ENCODE results near the gene PCYT1A. TPM values are rescaled to one million over a fixed set of nuclear protein-coding genes. Genes with fewer than 3 reads are reported as not detected.

Gene PCYT1A
- total and polyA plus RNA-seq, 2 donors (not counting 3 experiments of a cell fraction or from before 2014, with no cell fraction given), result 50.3 to 65.5 TPM

- Histone ChIP-seq H3K9me3 (replicated peaks; ENCODE audit: control insufficient read depth, insufficient read depth, low read length) (no peaks in the 10 kb centered on the region), H3K27me3 (ENCODE audit: control insufficient read depth in 2 of 2, insufficient read depth in 2 of 2, low read length in 2 of 2) (no peaks in the 10 kb centered on the region), H3K4me2 (ENCODE audit: insufficient read depth, low read length) (no peak overlapping the region), H3K4me3 (replicated peaks in 1 of 3; ENCODE audit: insufficient read depth in 1 of 3, low read depth in 1 of 3, low read length in 3 of 3) (no peak overlapping the region), H3K9me1 (replicated peaks; ENCODE audit: control insufficient read depth, extremely low read depth, insufficient read depth, low read length) (no peaks in the 10 kb centered on the region), H4K20me1 (replicated peaks; ENCODE audit: control insufficient read depth, extremely low read depth, insufficient read depth, low read length) (no peaks in the 10 kb centered on the region), H3K79me2 (ENCODE audit: control insufficient read depth, insufficient read depth, low read length) (no peaks in the 10 kb centered on the region), H3K36me3 (ENCODE audit: control insufficient read depth in 2 of 2, extremely low read depth in 1 of 2, insufficient read depth in 2 of 2, low read length in 2 of 2) (no peaks in the 10 kb centered on the region), H3K27ac (ENCODE audit: insufficient read depth, low read depth, low read length) (no peak overlapping the region), H3K9ac (replicated peaks; ENCODE audit: extremely low read depth, insufficient read depth, low read length) (no peak overlapping the region), H2AFZ (ENCODE audit: low read depth, low read length) (no peak overlapping the region), H3K4me1 (ENCODE audit: control insufficient read depth, extremely low read depth, insufficient read depth, low read length) (no peaks in the 10 kb centered on the region)
- ChIA-PET CTCF (interaction anchor here (2.1 kb wide), 1 partner anchor 12 kb away, joined by 8 read pairs; no protein-coding TSS in a partner anchor), POLR2A (no interaction called here)
- no TSS peak for BruUV-seq (replicated peaks)
- dilution Hi-C loops (cut with MboI; ENCODE audit: extremely low pct_ligation_motif_present, low sequenced_read_pairs) (no loop called here), intact Hi-C loops (cut with micrococcal nuclease) (no loop called here)
- DNase-seq (ENCODE audit: low read depth, low spot score) (no peak), FAIRE-seq (no peak)
- TF ChIP-seq JUN (IDR thresholded peaks at IDR 0.05; ENCODE audit: borderline replicate concordance, insufficient read depth, insufficient read length, low read depth), result no peak
- TF ChIP-seq FOS (IDR thresholded peaks at IDR 0.05; ENCODE audit: borderline replicate concordance, insufficient read depth, low read length), result no peak
- no peak for TF ChIP-seq POLR2A (IDR thresholded peaks at IDR 0.05; ENCODE audit: low read depth, low read length)
- no peak for TF ChIP-seq MAX (IDR thresholded peaks at IDR 0.05; ENCODE audit: insufficient read depth, insufficient read length)
- no peak for TF ChIP-seq MYC (IDR thresholded peaks at IDR 0.05; ENCODE audit: low read depth, low read length)
- no peak for TF ChIP-seq CTCF (IDR thresholded peaks at IDR 0.05; ENCODE audit: extremely low read depth in 1 of 2, insufficient read depth in 1 of 2, low read depth in 1 of 2, low read length in 2 of 2)
- no peak for TF ChIP-seq POLR2AphosphoS5 (IDR thresholded peaks at IDR 0.05; ENCODE audit: insufficient read depth, low read depth, low read length)
- TF ChIP-seq EZH2 (IDR thresholded peaks at IDR 0.05; ENCODE audit: borderline replicate concordance, low read depth, low read length, severe bottlenecking), result no peak
- TF ChIP-seq GATA2 (IDR thresholded peaks at IDR 0.05; ENCODE audit: insufficient read depth, insufficient read length, low read depth, low read length), result no peak
These were observed 49.0 kb upstream of the PCYT1A start for GRCh38 chr3:196336319-196337145.
